ENCODE measurements around the gene CFL1.
A peak's percentile ranks its signal among the peaks of the same experiment; 100 is the strongest.

Gene CFL1

GRCh38 chr11:65886826-65887722, 29.1 kb upstream of the CFL1 start:
- WGBS, 2 experiments (ENCODE audit: insufficient coverage in 2 of 2): 87 to 90% methylated on average over 14 of the region's 14 CpGs
- Histone ChIP-seq H3K36me3 (ENCODE audit: control insufficient read depth, insufficient read depth, low read length) (peaks cover 57% of the 10 kb centered on the region), H3K9me3 (ENCODE audit: control insufficient read depth, low read length) (no peaks in the 10 kb centered on the region), H3K4me3 (ENCODE audit: extremely low read depth, insufficient read depth, low read length, poor library complexity, severe bottlenecking) (peak overlapping the region; percentile 67), H3K27ac (ENCODE audit: low read depth, low read length, severe bottlenecking) (peak overlapping the region; percentile 96), H3K4me1 (ENCODE audit: control insufficient read depth, insufficient read depth, low read length, poor library complexity, severe bottlenecking) (peaks cover 27% of the 10 kb centered on the region)

GRCh38 chr11:65885808-65886536, 28.0 kb upstream of the CFL1 start:
- 95 to 96% methylated on average over 6 of the region's 12 CpGs for WGBS, 2 experiments (ENCODE audit: insufficient coverage in 2 of 2)
- Histone ChIP-seq H3K4me3 (ENCODE audit: extremely low read depth, insufficient read depth, low read length, poor library complexity, severe bottlenecking) (no peak overlapping the region), H3K27ac (ENCODE audit: low read depth, low read length, severe bottlenecking) (no peak overlapping the region)

DNA sequence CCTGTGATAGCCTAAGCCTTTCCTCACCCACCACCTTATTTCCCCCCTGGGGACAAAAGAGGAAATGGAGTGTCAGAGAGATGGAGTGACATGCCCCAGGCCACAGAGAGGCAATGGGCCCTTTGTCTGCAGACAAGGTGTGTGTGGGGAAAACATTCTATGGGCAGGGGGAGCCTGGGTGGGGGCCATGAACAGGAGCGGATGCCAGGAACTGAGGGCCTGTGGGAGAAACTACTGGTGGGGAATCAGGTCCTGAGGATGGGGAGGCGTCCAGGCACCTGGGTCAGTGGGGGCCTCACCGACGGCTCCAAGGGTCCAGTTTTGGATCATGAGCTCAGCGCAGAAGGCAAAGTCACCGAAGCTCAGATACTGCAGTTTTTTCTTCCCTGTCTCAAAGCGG, 27.3 kb upstream of the CFL1 start:
- Histone ChIP-seq H3K4me3 (ENCODE audit: extremely low read depth, insufficient read depth, low read length, poor library complexity, severe bottlenecking) (no peak overlapping the region), H3K27ac (ENCODE audit: low read depth, low read length, severe bottlenecking) (no peak overlapping the region), H3K36me3 (ENCODE audit: control insufficient read depth, insufficient read depth, low read length) (peaks cover 59% of the 10 kb centered on the region), H3K9me3 (ENCODE audit: control insufficient read depth, low read length) (no peaks in the 10 kb centered on the region), H3K4me1 (ENCODE audit: control insufficient read depth, insufficient read depth, low read length, poor library complexity, severe bottlenecking) (peaks cover 27% of the 10 kb centered on the region)
- WGBS, 2 experiments (ENCODE audit: insufficient coverage in 2 of 2): 93 to 98% methylated on average over 7 of the region's 7 CpGs

More at GRCh38 chr11:65885808-65886536, 28.0 kb upstream of the CFL1 start:
- no peaks in the 10 kb centered on the region for H3K9me3 ChIP-seq (ENCODE audit: control insufficient read depth, low read length)
- H3K36me3 ChIP-seq (ENCODE audit: control insufficient read depth, insufficient read depth, low read length): peaks cover 59% of the 10 kb centered on the region
- H3K4me1 ChIP-seq (ENCODE audit: control insufficient read depth, insufficient read depth, low read length, poor library complexity, severe bottlenecking): peaks cover 27% of the 10 kb centered on the region

DNA sequence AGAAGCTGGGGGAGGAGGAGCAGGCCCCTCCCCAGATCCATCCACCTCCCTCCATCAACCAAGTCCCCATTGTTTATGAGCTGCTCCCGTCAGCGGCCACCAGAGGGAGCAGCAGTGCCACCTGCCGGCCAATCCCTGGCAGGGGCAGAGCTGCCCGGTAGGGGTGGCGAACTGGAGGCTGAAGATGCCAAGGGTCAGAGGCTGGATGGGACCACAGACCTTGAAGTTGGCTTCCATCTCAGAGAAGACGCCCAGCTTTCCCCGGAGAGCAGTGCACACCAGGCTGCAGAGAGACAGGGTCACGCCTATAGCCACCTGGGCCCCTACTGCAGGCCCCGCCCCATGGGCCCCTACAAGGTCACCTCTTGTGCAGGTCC, 26.7 kb upstream of the CFL1 start:
- H3K27ac ChIP-seq (ENCODE audit: low read depth, low read length, severe bottlenecking): no peak overlapping the region
- no peak overlapping the region for H3K4me3 ChIP-seq (ENCODE audit: extremely low read depth, insufficient read depth, low read length, poor library complexity, severe bottlenecking)
- no peaks in the 10 kb centered on the region for H3K9me3 ChIP-seq (ENCODE audit: control insufficient read depth, low read length)
- 30 to 51% methylated on average over 6 to 8 of the region's 9 CpGs for WGBS, 2 experiments (ENCODE audit: insufficient coverage in 2 of 2)
- H3K36me3 ChIP-seq (ENCODE audit: control insufficient read depth, insufficient read depth, low read length): peaks cover 59% of the 10 kb centered on the region
- peaks cover 22% of the 10 kb centered on the region for H3K4me1 ChIP-seq (ENCODE audit: control insufficient read depth, insufficient read depth, low read length, poor library complexity, severe bottlenecking)

DNA sequence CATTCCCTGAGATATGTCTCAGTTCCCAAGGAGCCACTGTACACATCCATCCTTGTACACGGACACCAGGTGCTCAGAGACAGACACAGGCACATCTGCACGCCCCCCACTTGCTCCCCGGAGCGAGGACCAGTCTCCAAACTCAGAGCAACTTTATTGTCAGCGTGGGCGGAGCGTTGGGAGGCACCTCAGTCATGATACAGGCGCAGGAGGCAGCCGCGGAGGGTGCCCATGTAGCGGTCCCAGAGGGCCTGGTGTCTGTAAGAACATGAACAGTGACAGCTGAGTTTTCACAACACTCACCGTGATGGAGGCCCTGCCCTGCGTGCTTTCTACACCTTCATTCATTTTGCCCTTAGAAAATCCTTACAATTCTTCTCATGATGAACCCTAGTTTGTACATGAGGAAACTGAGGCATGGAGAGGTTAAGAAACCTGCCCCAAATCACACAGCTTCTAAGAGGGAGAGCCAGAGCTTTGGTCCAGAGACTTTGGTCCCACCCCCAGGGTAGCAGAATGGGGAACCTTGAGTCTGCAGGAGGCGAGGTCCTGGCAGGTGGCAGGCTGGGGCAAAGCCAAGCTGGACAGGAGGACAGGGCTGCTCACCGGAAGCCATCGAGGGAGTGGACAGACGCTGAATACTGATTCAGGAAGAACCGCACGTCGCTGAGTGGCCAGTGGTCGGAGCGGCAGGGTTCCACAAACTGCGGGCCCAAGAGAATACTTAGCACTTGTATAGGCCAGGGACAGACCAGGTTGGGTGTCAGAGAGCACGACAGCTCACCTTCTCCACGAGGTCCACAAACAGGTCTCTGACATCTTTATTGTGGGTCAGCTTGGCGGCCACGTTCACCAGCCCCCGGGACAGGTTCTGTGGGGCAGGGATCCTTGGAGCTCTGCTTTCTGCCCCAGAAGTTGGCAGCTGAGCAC, 26.1 kb upstream of the CFL1 start:
- Histone ChIP-seq H3K9me3 (ENCODE audit: control insufficient read depth, low read length) (no peaks in the 10 kb centered on the region), H3K36me3 (ENCODE audit: control insufficient read depth, insufficient read depth, low read length) (peaks cover 59% of the 10 kb centered on the region), H3K4me1 (ENCODE audit: control insufficient read depth, insufficient read depth, low read length, poor library complexity, severe bottlenecking) (peaks cover 15% of the 10 kb centered on the region), H3K27ac (ENCODE audit: low read depth, low read length, severe bottlenecking) (no peak overlapping the region), H3K4me3 (ENCODE audit: extremely low read depth, insufficient read depth, low read length, poor library complexity, severe bottlenecking) (no peak overlapping the region)
- WGBS, 2 experiments (ENCODE audit: insufficient coverage in 2 of 2): 93 to 95% methylated on average over 25 to 28 of the region's 28 CpGs

DNA sequence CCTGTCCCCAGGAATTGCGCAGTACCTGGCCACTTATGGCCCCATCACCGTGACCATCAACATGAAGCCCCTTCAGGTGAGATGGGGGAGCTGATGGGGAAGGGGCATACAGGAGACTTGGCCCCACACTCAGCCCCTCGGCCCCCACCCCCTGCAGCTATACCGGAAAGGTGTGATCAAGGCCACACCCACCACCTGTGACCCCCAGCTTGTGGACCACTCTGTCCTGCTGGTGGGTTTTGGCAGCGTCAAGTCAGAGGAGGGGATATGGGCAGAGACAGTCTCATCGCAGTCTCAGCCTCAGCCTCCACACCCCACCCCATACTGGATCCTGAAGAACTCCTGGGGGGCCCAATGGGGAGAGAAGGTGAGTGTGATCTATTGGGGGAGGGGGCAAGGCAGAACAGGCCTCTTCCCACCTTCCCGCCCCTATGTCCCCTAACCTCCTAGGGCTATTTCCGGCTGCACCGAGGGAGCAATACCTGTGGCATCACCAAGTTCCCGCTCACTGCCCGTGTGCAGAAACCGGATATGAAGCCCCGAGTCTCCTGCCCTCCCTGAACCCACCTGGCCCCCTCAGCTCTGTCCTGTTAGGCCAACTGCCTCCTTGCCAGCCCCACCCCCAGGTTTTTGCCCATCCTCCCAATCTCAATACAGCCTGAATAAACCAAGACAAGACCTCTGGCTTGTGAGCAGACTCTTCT, 25.2 kb upstream of the CFL1 start:
- peaks cover 59% of the 10 kb centered on the region for H3K36me3 ChIP-seq (ENCODE audit: control insufficient read depth, insufficient read depth, low read length)
- no peaks in the 10 kb centered on the region for H3K9me3 ChIP-seq (ENCODE audit: control insufficient read depth, low read length)
- peaks cover 12% of the 10 kb centered on the region for H3K4me1 ChIP-seq (ENCODE audit: control insufficient read depth, insufficient read depth, low read length, poor library complexity, severe bottlenecking)
- 94 to 98% methylated on average over 6 to 9 of the region's 13 CpGs for WGBS, 2 experiments (ENCODE audit: insufficient coverage in 2 of 2)
- no peak overlapping the region for H3K4me3 ChIP-seq (ENCODE audit: extremely low read depth, insufficient read depth, low read length, poor library complexity, severe bottlenecking)
- no peak overlapping the region for H3K27ac ChIP-seq (ENCODE audit: low read depth, low read length, severe bottlenecking)

DNA sequence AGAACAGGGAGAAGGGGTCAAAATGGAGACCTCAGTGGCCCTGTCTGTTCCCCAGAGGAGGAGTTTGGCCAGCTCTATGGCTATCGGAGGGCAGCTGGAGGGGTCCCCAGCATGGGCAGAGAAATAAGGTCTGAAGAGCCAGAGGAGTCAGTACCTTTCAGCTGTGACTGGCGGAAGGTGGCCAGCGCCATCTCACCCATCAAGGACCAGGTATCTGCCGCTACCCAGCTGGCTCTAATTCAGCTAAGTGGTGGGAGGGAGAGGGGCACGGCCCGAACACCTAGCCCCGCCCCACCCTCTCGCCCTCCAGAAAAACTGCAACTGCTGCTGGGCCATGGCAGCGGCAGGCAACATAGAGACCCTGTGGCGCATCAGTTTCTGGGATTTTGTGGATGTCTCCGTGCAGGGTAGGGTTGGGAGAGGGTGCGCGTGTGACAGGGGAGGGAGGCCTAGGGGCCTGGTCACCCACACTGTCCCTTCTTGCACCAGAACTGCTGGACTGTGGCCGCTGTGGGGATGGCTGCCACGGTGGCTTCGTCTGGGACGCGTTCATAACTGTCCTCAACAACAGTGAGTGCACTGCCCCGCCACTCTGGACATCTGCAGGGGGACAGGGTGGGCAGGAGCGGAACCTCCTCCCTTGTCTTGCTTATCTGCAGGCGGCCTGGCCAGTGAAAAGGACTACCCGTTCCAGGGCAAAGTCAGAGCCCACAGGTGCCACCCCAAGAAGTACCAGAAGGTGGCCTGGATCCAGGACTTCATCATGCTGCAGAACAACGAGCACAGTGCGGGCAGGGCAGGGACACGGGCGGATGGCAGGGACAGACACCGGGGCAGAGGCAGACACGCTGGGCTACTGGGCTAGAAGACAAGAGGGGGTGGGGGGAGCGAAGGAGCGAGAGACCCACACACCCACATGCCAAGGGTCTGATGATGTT, 24.4 kb upstream of the CFL1 start:
- Histone ChIP-seq H3K4me3 (ENCODE audit: extremely low read depth, insufficient read depth, low read length, poor library complexity, severe bottlenecking) (no peak overlapping the region), H3K27ac (ENCODE audit: low read depth, low read length, severe bottlenecking) (no peak overlapping the region), H3K4me1 (ENCODE audit: control insufficient read depth, insufficient read depth, low read length, poor library complexity, severe bottlenecking) (peaks cover 10% of the 10 kb centered on the region), H3K9me3 (ENCODE audit: control insufficient read depth, low read length) (no peaks in the 10 kb centered on the region), H3K36me3 (ENCODE audit: control insufficient read depth, insufficient read depth, low read length) (peaks cover 59% of the 10 kb centered on the region)
- 95 to 96% methylated on average over 24 to 27 of the region's 30 CpGs for WGBS, 2 experiments (ENCODE audit: insufficient coverage in 2 of 2)

DNA sequence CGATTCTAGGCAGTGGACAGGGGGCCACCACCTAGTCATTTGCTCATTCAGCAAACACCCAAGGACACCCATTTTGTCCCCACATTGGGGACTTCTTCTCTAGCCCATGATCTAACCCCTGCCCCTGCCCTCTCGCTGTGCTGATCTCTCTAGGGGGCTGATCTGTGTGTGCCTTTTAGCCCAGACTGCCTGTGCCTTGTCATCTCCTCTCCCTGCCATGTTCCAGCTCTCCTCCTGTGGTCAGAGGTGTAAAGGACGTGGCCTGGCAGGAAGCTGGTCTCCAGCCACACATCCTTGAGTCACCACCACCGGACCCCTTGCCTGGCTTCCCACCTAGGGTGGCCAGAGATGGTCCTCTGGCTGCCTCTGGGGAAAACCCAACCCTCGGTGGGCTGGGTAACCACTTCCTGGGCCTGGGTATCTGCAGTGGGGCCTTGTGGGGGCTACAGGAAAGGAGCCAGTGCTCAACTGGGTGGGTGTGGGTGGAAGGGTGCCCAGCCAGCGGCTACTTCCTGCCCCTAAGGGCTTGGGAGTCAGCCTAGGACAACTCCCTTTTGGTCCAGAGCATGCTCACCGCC, 23.0 kb upstream of the CFL1 start:
- WGBS, 2 experiments (ENCODE audit: insufficient coverage in 2 of 2): 96 to 98% methylated on average over 4 to 7 of the region's 7 CpGs
- no peak overlapping the region for H3K27ac ChIP-seq (ENCODE audit: low read depth, low read length, severe bottlenecking)
- peaks cover 44% of the 10 kb centered on the region for H3K36me3 ChIP-seq (ENCODE audit: control insufficient read depth, insufficient read depth, low read length)
- no peaks in the 10 kb centered on the region for H3K4me1 ChIP-seq (ENCODE audit: control insufficient read depth, insufficient read depth, low read length, poor library complexity, severe bottlenecking)
- no peaks in the 10 kb centered on the region for H3K9me3 ChIP-seq (ENCODE audit: control insufficient read depth, low read length)
- no peak overlapping the region for H3K4me3 ChIP-seq (ENCODE audit: extremely low read depth, insufficient read depth, low read length, poor library complexity, severe bottlenecking)

- no peaks in the 10 kb centered on the region for H3K9me3 ChIP-seq (ENCODE audit: control insufficient read depth, low read length)
- H3K27ac ChIP-seq (ENCODE audit: low read depth, low read length, severe bottlenecking): no peak overlapping the region
- no peaks in the 10 kb centered on the region for H3K4me1 ChIP-seq (ENCODE audit: control insufficient read depth, insufficient read depth, low read length, poor library complexity, severe bottlenecking)
- no peak overlapping the region for H3K4me3 ChIP-seq (ENCODE audit: extremely low read depth, insufficient read depth, low read length, poor library complexity, severe bottlenecking)
- H3K36me3 ChIP-seq (ENCODE audit: control insufficient read depth, insufficient read depth, low read length): peaks cover 35% of the 10 kb centered on the region
- 88 to 93% methylated on average over 4 to 7 of the region's 7 CpGs for WGBS, 2 experiments (ENCODE audit: insufficient coverage in 2 of 2)
Measured at GRCh38 chr11:65880027-65880426, 22.0 kb upstream of the CFL1 start.
